Measurements from ENCODE around the gene LRIG2.

Gene LRIG2

DNA sequence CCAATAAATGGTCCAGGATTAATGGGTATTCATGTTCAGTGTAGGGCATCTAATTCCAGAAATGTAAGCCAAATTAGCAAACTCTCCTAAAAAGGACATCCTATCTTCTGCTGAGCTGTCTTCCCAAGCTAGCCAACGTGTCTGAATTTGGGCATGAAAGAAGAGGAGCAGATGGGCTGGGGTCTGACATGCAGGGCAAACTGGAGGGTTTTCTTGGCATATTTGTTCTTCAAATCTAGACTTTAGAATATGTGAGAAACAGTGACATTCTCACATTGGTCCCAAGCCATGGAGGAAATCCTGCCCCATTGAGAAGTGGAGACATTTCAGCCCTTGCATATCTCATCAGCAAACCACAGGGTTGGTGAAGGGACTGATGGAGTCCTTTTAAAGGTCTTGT, 67.2 kb downstream of the LRIG2 start:
- no peak overlapping the region for H3K27ac ChIP-seq (ENCODE audit: low read length)
- peaks cover 1% of the 10 kb centered on the region for H3K36me3 ChIP-seq (replicated peaks; ENCODE audit: low read depth, low read length)
- H3K79me2 ChIP-seq (ENCODE audit: low read length), result no peaks in the 10 kb centered on the region
- H3K4me3 ChIP-seq (ENCODE audit: low read length), result no peak overlapping the region
- TF ChIP-seq CTCF (IDR thresholded peaks at IDR 0.05; ENCODE audit: low read depth, low read length) (no peak), EZH2phosphoT487 (IDR thresholded peaks at IDR 0.05; ENCODE audit: low read depth) (no peak)
- no peaks in the 10 kb centered on the region for H4K20me1 ChIP-seq (ENCODE audit: insufficient read depth, low read length)
- H3K9ac ChIP-seq (ENCODE audit: low read length), result no peak overlapping the region
- 0 out of 2 replicates have a peak overlapping the region, but pooled peaks have one; percentile 88 for H3K4me2 ChIP-seq (ENCODE audit: low read length)
- no peaks in the 10 kb centered on the region for H3K9me3 ChIP-seq (ENCODE audit: insufficient read depth, low read length)
- H3K27me3 ChIP-seq (ENCODE audit: low read depth, low read length), result no peaks in the 10 kb centered on the region
- H3K4me1 ChIP-seq (ENCODE audit: low read length), result peaks cover 12% of the 10 kb centered on the region
- H2AFZ ChIP-seq (ENCODE audit: low read depth, low read length), result peak overlapping the region; percentile 99

DNA sequence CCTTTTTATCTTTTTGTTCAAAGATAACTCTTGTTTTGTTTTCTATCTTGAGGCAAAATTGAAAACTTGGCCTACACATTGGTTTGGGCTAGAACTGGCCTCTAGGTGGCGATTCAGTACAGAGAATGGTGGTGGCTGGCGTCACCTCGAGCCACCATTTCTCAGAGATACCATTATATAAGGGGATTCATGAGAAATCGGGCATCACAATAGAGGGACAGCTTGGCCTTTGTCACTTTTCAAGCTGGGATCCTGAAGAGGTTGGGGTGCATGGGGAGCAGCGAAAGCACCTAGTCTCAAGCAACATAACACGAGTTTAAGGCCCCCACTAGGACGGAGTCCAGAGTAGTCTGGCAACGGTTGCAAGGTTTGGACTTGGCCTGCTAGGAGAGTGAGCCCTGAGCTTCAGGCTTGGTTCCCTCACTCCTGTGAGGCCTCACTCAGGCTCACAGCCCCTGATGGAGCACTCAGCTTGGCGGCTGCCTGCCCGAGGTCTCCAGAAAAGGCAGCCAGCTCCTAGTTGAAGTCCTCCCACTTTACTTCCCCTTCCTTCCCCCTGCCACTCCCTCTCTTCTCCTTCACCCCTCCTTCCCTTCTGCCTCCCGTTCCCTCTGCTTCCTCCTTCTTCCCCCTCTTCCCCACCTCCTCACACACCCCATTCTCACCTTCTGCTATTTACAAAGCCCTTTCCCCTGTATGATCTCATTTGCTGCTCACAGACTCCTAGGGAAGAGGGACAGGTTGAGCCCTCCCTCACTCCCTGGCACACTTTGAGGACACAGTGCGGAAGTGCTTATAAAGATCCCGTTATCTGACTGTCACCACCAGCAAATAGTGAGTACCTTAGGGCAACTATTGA, 67.8 kb downstream of the LRIG2 start:
- H3K36me3 ChIP-seq (replicated peaks; ENCODE audit: low read depth, low read length), result no peaks in the 10 kb centered on the region
- peak overlapping the region; percentile 99 for H2AFZ ChIP-seq (ENCODE audit: low read depth, low read length)
- peak overlapping the region; percentile 77 for H3K9ac ChIP-seq (ENCODE audit: low read length)
- TF ChIP-seq EZH2phosphoT487 (IDR thresholded peaks at IDR 0.05; ENCODE audit: low read depth), result no peak
- peak; percentile 88 for TF ChIP-seq CTCF (IDR thresholded peaks at IDR 0.05; ENCODE audit: low read depth, low read length)
- no peaks in the 10 kb centered on the region for H3K9me3 ChIP-seq (ENCODE audit: insufficient read depth, low read length)
- no peaks in the 10 kb centered on the region for H3K79me2 ChIP-seq (ENCODE audit: low read length)
- H3K27ac ChIP-seq (ENCODE audit: low read length), result peak overlapping the region; percentile 36; the same call in 1 of the 2 replicates
- peak overlapping the region; percentile 70 for H3K4me3 ChIP-seq (ENCODE audit: low read length)
- no peaks in the 10 kb centered on the region for H3K27me3 ChIP-seq (ENCODE audit: low read depth, low read length)
- H4K20me1 ChIP-seq (ENCODE audit: insufficient read depth, low read length), result no peaks in the 10 kb centered on the region
- peaks cover 12% of the 10 kb centered on the region for H3K4me1 ChIP-seq (ENCODE audit: low read length)
- H3K4me2 ChIP-seq (ENCODE audit: low read length), result peak overlapping the region; percentile 88

- no peak for TF ChIP-seq EZH2phosphoT487 (IDR thresholded peaks at IDR 0.05; ENCODE audit: low read depth)
- TF ChIP-seq CTCF (IDR thresholded peaks at IDR 0.05; ENCODE audit: low read depth, low read length), result no peak
- H3K4me1 ChIP-seq (ENCODE audit: low read length), result peaks cover 12% of the 10 kb centered on the region
- no peaks in the 10 kb centered on the region for H3K79me2 ChIP-seq (ENCODE audit: low read length)
- peak overlapping the region; percentile 88; the same call in 1 of the 2 replicates for H3K4me2 ChIP-seq (ENCODE audit: low read length)
- no peaks in the 10 kb centered on the region for H3K9me3 ChIP-seq (ENCODE audit: insufficient read depth, low read length)
- no peak overlapping the region for H2AFZ ChIP-seq (ENCODE audit: low read depth, low read length)
- no peak overlapping the region for H3K9ac ChIP-seq (ENCODE audit: low read length)
- H3K36me3 ChIP-seq (replicated peaks; ENCODE audit: low read depth, low read length), result no peaks in the 10 kb centered on the region
- no peak overlapping the region for H3K4me3 ChIP-seq (ENCODE audit: low read length)
- H4K20me1 ChIP-seq (ENCODE audit: insufficient read depth, low read length), result no peaks in the 10 kb centered on the region
- H3K27ac ChIP-seq (ENCODE audit: low read length), result no peak overlapping the region
- no peaks in the 10 kb centered on the region for H3K27me3 ChIP-seq (ENCODE audit: low read depth, low read length)
Observed at GRCh38 chr1:113141650-113142473, 68.9 kb downstream of the LRIG2 start.

GRCh38 chr1:113142791-113143190, 69.8 kb downstream of the LRIG2 start:
- no peaks in the 10 kb centered on the region for H3K36me3 ChIP-seq (replicated peaks; ENCODE audit: low read depth, low read length)
- H3K4me1 ChIP-seq (ENCODE audit: low read length), result peaks cover 12% of the 10 kb centered on the region
- H2AFZ ChIP-seq (ENCODE audit: low read depth, low read length), result no peak overlapping the region
- no peak overlapping the region for H3K9ac ChIP-seq (ENCODE audit: low read length)
- H3K4me2 ChIP-seq (ENCODE audit: low read length), result no peak overlapping the region
- H3K27ac ChIP-seq (ENCODE audit: low read length), result no peak overlapping the region
- H4K20me1 ChIP-seq (ENCODE audit: insufficient read depth, low read length), result no peaks in the 10 kb centered on the region
- H3K79me2 ChIP-seq (ENCODE audit: low read length), result no peaks in the 10 kb centered on the region
- TF ChIP-seq CTCF (IDR thresholded peaks at IDR 0.05; ENCODE audit: low read depth, low read length) (no peak), EZH2phosphoT487 (IDR thresholded peaks at IDR 0.05; ENCODE audit: low read depth) (no peak)
- H3K4me3 ChIP-seq (ENCODE audit: low read length), result no peak overlapping the region
- H3K27me3 ChIP-seq (ENCODE audit: low read depth, low read length), result no peaks in the 10 kb centered on the region
- no peaks in the 10 kb centered on the region for H3K9me3 ChIP-seq (ENCODE audit: insufficient read depth, low read length)
